ENCODE data around the gene HK1.

The HK1 gene

GRCh38 chr10:69240455-69240854 lies 37.8 kb upstream of the HK1 start:
- H3K4me1 ChIP-seq = no peaks in the 10 kb centered on the region
- no peak overlapping the region for H3K4me3 ChIP-seq (ENCODE audit: low read depth, low read length)
- H3K27me3 ChIP-seq (ENCODE audit: control insufficient read depth, insufficient read depth, low read length) = no peaks in the 10 kb centered on the region
- no peak overlapping the region for H3K27ac ChIP-seq
- TF ChIP-seq, protein P1, sequence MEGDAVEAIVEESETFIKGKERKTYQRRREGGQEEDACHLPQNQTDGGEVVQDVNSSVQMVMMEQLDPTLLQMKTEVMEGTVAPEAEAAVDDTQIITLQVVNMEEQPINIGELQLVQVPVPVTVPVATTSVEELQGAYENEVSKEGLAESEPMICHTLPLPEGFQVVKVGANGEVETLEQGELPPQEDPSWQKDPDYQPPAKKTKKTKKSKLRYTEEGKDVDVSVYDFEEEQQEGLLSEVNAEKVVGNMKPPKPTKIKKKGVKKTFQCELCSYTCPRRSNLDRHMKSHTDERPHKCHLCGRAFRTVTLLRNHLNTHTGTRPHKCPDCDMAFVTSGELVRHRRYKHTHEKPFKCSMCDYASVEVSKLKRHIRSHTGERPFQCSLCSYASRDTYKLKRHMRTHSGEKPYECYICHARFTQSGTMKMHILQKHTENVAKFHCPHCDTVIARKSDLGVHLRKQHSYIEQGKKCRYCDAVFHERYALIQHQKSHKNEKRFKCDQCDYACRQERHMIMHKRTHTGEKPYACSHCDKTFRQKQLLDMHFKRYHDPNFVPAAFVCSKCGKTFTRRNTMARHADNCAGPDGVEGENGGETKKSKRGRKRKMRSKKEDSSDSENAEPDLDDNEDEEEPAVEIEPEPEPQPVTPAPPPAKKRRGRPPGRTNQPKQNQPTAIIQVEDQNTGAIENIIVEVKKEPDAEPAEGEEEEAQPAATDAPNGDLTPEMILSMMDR (IDR thresholded peaks at IDR 0.05) = no peak
- H3K36me3 ChIP-seq (ENCODE audit: control insufficient read depth, insufficient read depth, low read length) = no peaks in the 10 kb centered on the region
- no peaks in the 10 kb centered on the region for H3K79me2 ChIP-seq
- H3K4me2 ChIP-seq (ENCODE audit: low read length) = no peak overlapping the region
- no peak overlapping the region for H3K9ac ChIP-seq
- no peak overlapping the region for H2AFZ ChIP-seq
- no peaks in the 10 kb centered on the region for H3K9me3 ChIP-seq (ENCODE audit: control insufficient read depth, low read length)

DNA sequence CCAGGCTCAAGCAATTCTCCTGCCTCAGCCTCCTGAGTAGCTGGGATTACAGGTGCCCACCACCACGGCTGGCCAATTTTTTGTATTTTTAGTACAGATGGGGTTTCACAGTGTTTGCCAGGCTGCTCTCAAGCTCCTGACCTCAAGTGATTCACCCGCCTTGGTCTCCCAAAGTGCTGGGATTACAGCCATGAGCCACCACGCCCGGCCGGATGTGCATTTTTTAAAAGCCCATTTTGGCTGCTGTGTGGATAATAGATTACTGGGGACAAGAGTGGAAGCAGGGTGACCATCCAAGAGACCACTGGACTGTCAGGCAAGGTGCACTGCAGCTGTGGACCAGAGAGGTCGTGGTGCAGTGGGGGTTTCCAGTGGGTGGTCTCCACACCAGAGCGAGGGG lies 36.7 kb upstream of the HK1 start:
- Histone ChIP-seq H3K9ac (no peak overlapping the region), H3K79me2 (no peaks in the 10 kb centered on the region), H3K27me3 (ENCODE audit: control insufficient read depth, insufficient read depth, low read length) (no peaks in the 10 kb centered on the region), H3K4me3 (ENCODE audit: low read depth, low read length) (no peak overlapping the region), H3K27ac (no peak overlapping the region), H3K4me1 (no peaks in the 10 kb centered on the region), H2AFZ (no peak overlapping the region), H3K4me2 (ENCODE audit: low read length) (no peak overlapping the region), H3K36me3 (ENCODE audit: control insufficient read depth, insufficient read depth, low read length) (no peaks in the 10 kb centered on the region), H3K9me3 (ENCODE audit: control insufficient read depth, low read length) (no peaks in the 10 kb centered on the region)
- TF ChIP-seq, protein P1 (IDR thresholded peaks at IDR 0.05) = no peak

- Histone ChIP-seq H3K4me1 (no peaks in the 10 kb centered on the region), H3K9ac (no peak overlapping the region), H3K9me3 (ENCODE audit: control insufficient read depth, low read length) (no peaks in the 10 kb centered on the region), H3K27ac (no peak overlapping the region), H2AFZ (no peak overlapping the region), H3K79me2 (no peaks in the 10 kb centered on the region), H3K4me2 (ENCODE audit: low read length) (no peak overlapping the region), H3K27me3 (ENCODE audit: control insufficient read depth, insufficient read depth, low read length) (no peaks in the 10 kb centered on the region), H3K36me3 (ENCODE audit: control insufficient read depth, insufficient read depth, low read length) (no peaks in the 10 kb centered on the region), H3K4me3 (ENCODE audit: low read depth, low read length) (no peak overlapping the region)
- TF ChIP-seq, protein P1 (IDR thresholded peaks at IDR 0.05) = no peak
Measured at GRCh38 chr10:69242040-69242851, 36.0 kb upstream of the HK1 start.

DNA sequence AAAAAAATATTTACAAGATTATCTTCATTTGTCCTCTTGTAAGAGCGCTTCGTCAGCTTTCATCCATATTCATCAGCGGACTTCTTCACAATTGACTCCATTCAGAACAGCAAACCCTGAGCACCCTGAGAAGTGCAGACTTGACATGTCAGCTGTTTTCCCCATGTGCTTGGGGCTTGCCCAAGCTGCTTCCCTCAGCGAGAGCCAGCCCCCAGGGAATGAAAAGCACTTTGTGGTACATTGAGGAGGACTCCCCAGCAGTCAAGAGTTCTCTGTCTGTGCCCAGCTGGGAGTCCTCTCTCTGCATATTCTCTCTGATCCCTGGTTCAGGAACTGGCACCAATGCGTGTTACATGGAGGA lies 35.5 kb upstream of the HK1 start:
- no peak overlapping the region for H3K27ac ChIP-seq
- no peaks in the 10 kb centered on the region for H3K9me3 ChIP-seq (ENCODE audit: control insufficient read depth, low read length)
- H3K4me3 ChIP-seq (ENCODE audit: low read depth, low read length) = no peak overlapping the region
- no peak overlapping the region for H3K4me2 ChIP-seq (ENCODE audit: low read length)
- no peak overlapping the region for H2AFZ ChIP-seq
- H3K27me3 ChIP-seq (ENCODE audit: control insufficient read depth, insufficient read depth, low read length) = no peaks in the 10 kb centered on the region
- TF ChIP-seq, protein P1 (IDR thresholded peaks at IDR 0.05) = no peak
- no peaks in the 10 kb centered on the region for H3K79me2 ChIP-seq
- H3K4me1 ChIP-seq = no peaks in the 10 kb centered on the region
- H3K9ac ChIP-seq = no peak overlapping the region
- no peaks in the 10 kb centered on the region for H3K36me3 ChIP-seq (ENCODE audit: control insufficient read depth, insufficient read depth, low read length)

GRCh38 chr10:69243817-69244216 lies 34.5 kb upstream of the HK1 start:
- no peaks in the 10 kb centered on the region for H3K9me3 ChIP-seq (ENCODE audit: control insufficient read depth, low read length)
- no peak overlapping the region for H3K27ac ChIP-seq
- TF ChIP-seq, protein P1 (IDR thresholded peaks at IDR 0.05) = no peak
- H3K27me3 ChIP-seq (ENCODE audit: control insufficient read depth, insufficient read depth, low read length) = no peaks in the 10 kb centered on the region
- no peaks in the 10 kb centered on the region for H3K36me3 ChIP-seq (ENCODE audit: control insufficient read depth, insufficient read depth, low read length)
- H3K79me2 ChIP-seq = no peaks in the 10 kb centered on the region
- H2AFZ ChIP-seq = no peak overlapping the region
- no peaks in the 10 kb centered on the region for H3K4me1 ChIP-seq
- H3K9ac ChIP-seq = no peak overlapping the region
- no peak overlapping the region for H3K4me2 ChIP-seq (ENCODE audit: low read length)
- no peak overlapping the region for H3K4me3 ChIP-seq (ENCODE audit: low read depth, low read length)

All from parathyroid adenoma (tissue), 2 donors.